Peyer's patch (tissue), 4 donors: ENCODE results near the gene WDR38.

Source experiments
- CTCF ChIP-seq, 6 experiments: fragments of 450-650 bp in 4 of 6; fragments of 200-600 bp in 2 of 6; sonication (generic) in 1 of 6; IDR thresholded peaks; one replicate each; pipeline ENCODE4 v1.5.1; 2017 to 2019; ENCODE audit warnings: antibody characterized with exemption in 6 of 6, mild to moderate bottlenecking in 3 of 6, moderate library complexity in 1 of 6
- POLR2A ChIP-seq, 2 donors: fragments of 450-650 bp; IDR thresholded peaks; one replicate each; pipeline ENCODE4 v1.5.1; 2017; ENCODE audit warnings: antibody characterized with exemption in 2 of 2, mild to moderate bottlenecking in 2 of 2, moderate library complexity in 2 of 2

DNA sequence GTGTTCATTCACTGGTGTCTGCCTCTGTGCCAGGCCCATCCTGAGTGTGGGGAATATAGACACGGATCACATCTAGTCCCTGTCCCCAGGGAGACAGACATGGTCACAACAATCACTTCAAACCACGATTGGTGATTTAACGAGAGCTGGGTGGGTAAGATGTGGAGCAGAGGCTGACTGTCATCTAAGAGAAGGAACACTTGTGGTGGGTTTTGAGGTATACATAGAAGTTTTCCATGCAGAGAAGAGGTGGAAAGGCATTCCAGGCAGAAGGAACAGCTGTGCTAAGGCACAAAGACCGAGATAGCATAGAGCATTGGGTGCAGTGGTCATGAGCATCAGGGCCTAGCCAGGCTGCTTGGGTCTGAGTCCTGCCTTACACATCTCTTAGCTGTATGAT is 22.7 kb upstream of the WDR38 start:
- TF ChIP-seq CTCF (IDR thresholded peaks at IDR 0.05) (no peak), POLR2A (IDR thresholded peaks at IDR 0.05) (no peak)
